ENCODE data around the gene ELOVL5.

DNA sequence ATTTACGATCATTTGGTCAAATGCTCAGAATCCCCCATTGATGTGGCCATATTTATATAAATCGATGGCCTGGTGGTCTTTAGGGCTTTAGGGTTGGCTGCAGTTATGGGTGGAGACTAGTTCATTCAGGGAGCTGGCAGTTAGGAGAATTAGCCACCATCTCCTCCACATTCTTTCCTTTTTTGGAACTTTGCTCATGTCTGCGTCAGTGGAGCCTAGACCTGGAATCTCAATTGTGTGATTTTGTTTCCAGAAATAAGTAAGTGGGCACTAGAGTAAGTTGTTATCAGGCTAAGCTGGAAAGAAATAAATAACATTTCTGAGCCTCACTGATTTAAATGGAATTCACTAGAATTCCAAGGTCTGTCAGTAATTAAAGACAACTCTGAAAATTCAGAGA, 29.0 kb upstream of the ELOVL5 start:
- TF ChIP-seq, protein P1, sequence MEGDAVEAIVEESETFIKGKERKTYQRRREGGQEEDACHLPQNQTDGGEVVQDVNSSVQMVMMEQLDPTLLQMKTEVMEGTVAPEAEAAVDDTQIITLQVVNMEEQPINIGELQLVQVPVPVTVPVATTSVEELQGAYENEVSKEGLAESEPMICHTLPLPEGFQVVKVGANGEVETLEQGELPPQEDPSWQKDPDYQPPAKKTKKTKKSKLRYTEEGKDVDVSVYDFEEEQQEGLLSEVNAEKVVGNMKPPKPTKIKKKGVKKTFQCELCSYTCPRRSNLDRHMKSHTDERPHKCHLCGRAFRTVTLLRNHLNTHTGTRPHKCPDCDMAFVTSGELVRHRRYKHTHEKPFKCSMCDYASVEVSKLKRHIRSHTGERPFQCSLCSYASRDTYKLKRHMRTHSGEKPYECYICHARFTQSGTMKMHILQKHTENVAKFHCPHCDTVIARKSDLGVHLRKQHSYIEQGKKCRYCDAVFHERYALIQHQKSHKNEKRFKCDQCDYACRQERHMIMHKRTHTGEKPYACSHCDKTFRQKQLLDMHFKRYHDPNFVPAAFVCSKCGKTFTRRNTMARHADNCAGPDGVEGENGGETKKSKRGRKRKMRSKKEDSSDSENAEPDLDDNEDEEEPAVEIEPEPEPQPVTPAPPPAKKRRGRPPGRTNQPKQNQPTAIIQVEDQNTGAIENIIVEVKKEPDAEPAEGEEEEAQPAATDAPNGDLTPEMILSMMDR (IDR thresholded peaks at IDR 0.05; ENCODE audit: low read length): no peak
- no peak for TF ChIP-seq EZH2phosphoT487 (IDR thresholded peaks at IDR 0.05; ENCODE audit: low read length)

Data from MM.1S (cell line).